SH-SY5Y (cell line): Measurements from ENCODE around the gene BST1.

Experiments used
- GATA2 ChIP-seq: IDR thresholded peaks from 2 replicates; pipeline ENCODE4 v1.6.1; 2011; ENCODE audit warnings: mild to moderate bottlenecking, low read depth, low read length
- GATA3 ChIP-seq: IDR thresholded peaks from 2 replicates; pipeline ENCODE4 v1.6.1; 2011; ENCODE audit warnings: low read depth, mild to moderate bottlenecking, low read length, moderate library complexity

DNA sequence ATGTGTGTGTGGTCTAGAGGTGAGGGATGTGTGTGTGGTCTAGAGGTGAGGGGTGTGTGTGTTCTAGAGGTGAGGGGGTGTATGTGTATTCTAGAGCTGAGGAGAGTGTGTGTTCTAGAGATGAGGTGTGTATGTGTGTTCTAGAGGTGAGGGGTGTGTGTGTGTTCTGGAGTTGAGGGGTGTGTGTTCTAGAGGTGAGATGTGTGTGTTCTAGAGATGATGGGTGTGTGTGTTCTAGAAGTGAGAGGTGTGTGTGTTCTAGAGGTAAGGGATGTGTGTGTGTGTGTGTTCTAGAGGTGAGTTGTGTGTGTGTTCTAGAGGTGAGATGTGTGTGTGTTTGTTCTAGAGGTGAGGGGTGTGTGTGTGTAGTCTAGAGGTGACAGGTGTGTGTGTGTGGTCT, 1.3 kb downstream of the BST1 start:
- TF ChIP-seq GATA3 (no peak), GATA2 (no peak)
